Measurements from ENCODE around the gene TRIM33. TPM values are rescaled to one million over a fixed set of nuclear protein-coding genes. Genes with fewer than 3 reads are reported as not detected.

TRIM33 gene
- total and polyA plus RNA-seq, 2 donors (not counting 3 experiments of a cell fraction or from before 2014, with no cell fraction given): 10.3 to 29.1 TPM

GRCh38 chr1:114453361-114453784, 57.6 kb downstream of the TRIM33 start:
- no peaks in the 10 kb centered on the region for H3K27me3 ChIP-seq (ENCODE audit: control insufficient read depth in 2 of 2, insufficient read depth in 2 of 2, low read length in 2 of 2)
- H3K27ac ChIP-seq (ENCODE audit: insufficient read depth, low read depth, low read length): no peak overlapping the region
- FAIRE-seq: no peak
- H3K9me1 ChIP-seq (replicated peaks; ENCODE audit: control insufficient read depth, extremely low read depth, insufficient read depth, low read length): no peaks in the 10 kb centered on the region
- H3K4me1 ChIP-seq (ENCODE audit: control insufficient read depth, extremely low read depth, insufficient read depth, low read length): peaks cover 28% of the 10 kb centered on the region
- TF ChIP-seq GATA2 (IDR thresholded peaks at IDR 0.05; ENCODE audit: insufficient read depth, insufficient read length, low read depth, low read length) (no peak), POLR2AphosphoS5 (IDR thresholded peaks at IDR 0.05; ENCODE audit: insufficient read depth, low read depth, low read length) (no peak)
- no peaks in the 10 kb centered on the region for H3K36me3 ChIP-seq (ENCODE audit: control insufficient read depth in 2 of 2, extremely low read depth in 1 of 2, insufficient read depth in 2 of 2, low read length in 2 of 2)
- BruUV-seq (replicated peaks): no TSS peak
- no peak overlapping the region for H3K9ac ChIP-seq (replicated peaks; ENCODE audit: extremely low read depth, insufficient read depth, low read length)
- dilution Hi-C loops (cut with MboI; ENCODE audit: extremely low pct_ligation_motif_present, low sequenced_read_pairs) (no loop called here), intact Hi-C loops (cut with micrococcal nuclease) (no loop called here)
- no peak overlapping the region for H2AFZ ChIP-seq (ENCODE audit: low read depth, low read length)
- peaks cover 1% of the 10 kb centered on the region for H3K9me3 ChIP-seq (replicated peaks; ENCODE audit: control insufficient read depth, insufficient read depth, low read length)
- ChIA-PET CTCF (no interaction called here), POLR2A (no interaction called here)
- no peak overlapping the region for H3K4me3 ChIP-seq (replicated peaks in 1 of 3; ENCODE audit: insufficient read depth in 1 of 3, low read depth in 1 of 3, low read length in 3 of 3)
- no peaks in the 10 kb centered on the region for H4K20me1 ChIP-seq (replicated peaks; ENCODE audit: control insufficient read depth, extremely low read depth, insufficient read depth, low read length)
- DNase-seq (ENCODE audit: low read depth, low spot score): no peak
- H3K79me2 ChIP-seq (ENCODE audit: control insufficient read depth, insufficient read depth, low read length): peaks cover 11% of the 10 kb centered on the region
- no peak overlapping the region for H3K4me2 ChIP-seq (ENCODE audit: insufficient read depth, low read length)

- H3K79me2 ChIP-seq (ENCODE audit: control insufficient read depth, insufficient read depth, low read length): peaks cover 12% of the 10 kb centered on the region
- intact Hi-C loops (cut with micrococcal nuclease): loop anchor here (2.0 to 10.0 kb wide), 2 partner anchors 62 to 136 kb away; partner anchors contain the start of genes BCAS2 and TRIM33
- dilution Hi-C loops (cut with MboI; ENCODE audit: extremely low pct_ligation_motif_present, low sequenced_read_pairs): no loop called here
- peak overlapping the region; percentile 75 for H3K4me2 ChIP-seq (ENCODE audit: insufficient read depth, low read length)
- BruUV-seq (replicated peaks): no TSS peak
- no peaks in the 10 kb centered on the region for H3K27me3 ChIP-seq (ENCODE audit: control insufficient read depth in 2 of 2, insufficient read depth in 2 of 2, low read length in 2 of 2)
- peak overlapping the region in 1 of 3 experiments; percentile 13 for H3K4me3 ChIP-seq (replicated peaks in 1 of 3; ENCODE audit: insufficient read depth in 1 of 3, low read depth in 1 of 3, low read length in 3 of 3)
- H4K20me1 ChIP-seq (replicated peaks; ENCODE audit: control insufficient read depth, extremely low read depth, insufficient read depth, low read length): no peaks in the 10 kb centered on the region
- POLR2A ChIA-PET: interaction anchor here (0.5 kb wide), 1 partner anchor 13 kb away, joined by 3 read pairs; no protein-coding TSS in a partner anchor
- DNase-seq (ENCODE audit: low read depth, low spot score) (peak; percentile 86), FAIRE-seq (peak; percentile 88)
- peaks cover 24% of the 10 kb centered on the region for H3K4me1 ChIP-seq (ENCODE audit: control insufficient read depth, extremely low read depth, insufficient read depth, low read length)
- peaks cover 0 to 2% of the 10 kb centered on the region in 2 experiments for H3K36me3 ChIP-seq (ENCODE audit: control insufficient read depth in 2 of 2, extremely low read depth in 1 of 2, insufficient read depth in 2 of 2, low read length in 2 of 2)
- peak overlapping the region; percentile 35 for H3K9ac ChIP-seq (replicated peaks; ENCODE audit: extremely low read depth, insufficient read depth, low read length)
- CTCF ChIA-PET: interaction anchor here (0.7 to 1.6 kb wide), 6 partner anchors 9 to 166 kb away, joined by 3 to 5 read pairs (median 4); partner anchors contain the start of gene TRIM33
- no peaks in the 10 kb centered on the region for H3K9me3 ChIP-seq (replicated peaks; ENCODE audit: control insufficient read depth, insufficient read depth, low read length)
- H3K27ac ChIP-seq (ENCODE audit: insufficient read depth, low read depth, low read length): peak overlapping the region; percentile 39
- no peak overlapping the region for H2AFZ ChIP-seq (ENCODE audit: low read depth, low read length)
- no peaks in the 10 kb centered on the region for H3K9me1 ChIP-seq (replicated peaks; ENCODE audit: control insufficient read depth, extremely low read depth, insufficient read depth, low read length)
- TF ChIP-seq EZH2 (IDR thresholded peaks at IDR 0.05; ENCODE audit: borderline replicate concordance, low read depth, low read length, severe bottlenecking) (no peak), MAX (IDR thresholded peaks at IDR 0.05; ENCODE audit: insufficient read depth, insufficient read length) (no peak), POLR2AphosphoS5 (IDR thresholded peaks at IDR 0.05; ENCODE audit: insufficient read depth, low read depth, low read length) (no peak), MYC (IDR thresholded peaks at IDR 0.05; ENCODE audit: low read depth, low read length) (no peak), FOS (IDR thresholded peaks at IDR 0.05; ENCODE audit: borderline replicate concordance, insufficient read depth, low read length) (no peak), CTCF (IDR thresholded peaks at IDR 0.05; ENCODE audit: extremely low read depth in 1 of 2, insufficient read depth in 1 of 2, low read depth in 1 of 2, low read length in 2 of 2) (no peak), POLR2A (IDR thresholded peaks at IDR 0.05; ENCODE audit: low read depth, low read length) (no peak), GATA2 (IDR thresholded peaks at IDR 0.05; ENCODE audit: insufficient read depth, insufficient read length, low read depth, low read length) (peak; percentile 74), JUN (IDR thresholded peaks at IDR 0.05; ENCODE audit: borderline replicate concordance, insufficient read depth, insufficient read length, low read depth) (peak; percentile 22)
These were observed 62.5 kb downstream of the TRIM33 start for GRCh38 chr1:114448370-114449036.

Data from endothelial cell of umbilical vein (primary cell).